PC-9 (cell line): ENCODE results near the gene SHISAL1. TPM values are rescaled to one million over a fixed set of nuclear protein-coding genes. Genes with fewer than 3 reads are reported as not detected.

ENCODE experiments used
- BruUV-seq: library from RNA; stranded (reverse); fragments of 400-500 nt; replicated peaks from 2 replicates; lab custom pipeline; 2021; lab: Mats Ljungman, UMichigan
- CTCF ChIA-PET: fragments of 300-600 bp; sonication (Branson Sonifier 250); formaldehyde crosslinking; loops from one replicate; lab custom pipeline; 2022; ENCODE audit warnings: antibody characterized with exemption; lab: Charles Lee
- POLR2A ChIA-PET: fragments of 300-600 bp; sonication (Branson Sonifier 250); formaldehyde crosslinking; loops from one replicate; lab custom pipeline; 2022; ENCODE audit warnings: antibody characterized with exemption; ENCODE audit not compliant: unreplicated experiment; lab: Charles Lee
- DNase-seq, 2 experiments: peaks; one replicate each; pipeline versions ENCODE4 v3.0.0 to v3.0.0-alpha.2; 2015 to 2022; ENCODE audit warnings: mixed read lengths in 1 of 2
- H2AFZ ChIP-seq: fragments of 200-600 bp; sonication (generic); 2 replicates; pipeline ENCODE4 v1.8.1; 2017; ENCODE audit warnings: antibody characterized with exemption
- H3F3A ChIP-seq: fragments of 200-600 bp; sonication (generic); 2 replicates; pipeline ENCODE4 v1.8.1; 2017; ENCODE audit warnings: antibody characterized with exemption, mild to moderate bottlenecking, low read depth; ENCODE audit not compliant: insufficient read depth
- H3K27ac ChIP-seq: fragments of 200-600 bp; sonication (generic); 2 replicates; pipeline ENCODE4 v1.6.1; 2016; ENCODE audit warnings: mixed run types
- H3K27me3 ChIP-seq: fragments of 200-600 bp; sonication (generic); 2 replicates; pipeline ENCODE4 v1.6.1; 2016; ENCODE audit warnings: low read depth, mixed run types; ENCODE audit not compliant: insufficient read depth
- H3K36me3 ChIP-seq: fragments of 200-600 bp; sonication (generic); 2 replicates; pipeline ENCODE4 v1.6.1; 2016; ENCODE audit warnings: low read depth, mixed run types
- H3K4me1 ChIP-seq: fragments of 200-600 bp; sonication (generic); replicated peaks from 2 replicates; pipeline ENCODE4 v1.6.1; 2016; ENCODE audit warnings: mixed run types; ENCODE audit not compliant: insufficient read depth
- H3K4me2 ChIP-seq: fragments of 200-600 bp; sonication (generic); 2 replicates; pipeline ENCODE4 v1.6.1; 2017; ENCODE audit warnings: mixed run types
- H3K4me3 ChIP-seq: fragments of 200-600 bp; sonication (generic); 2 replicates; pipeline ENCODE4 v1.6.1; 2016; ENCODE audit warnings: mixed run types
- H3K79me2 ChIP-seq: fragments of 200-600 bp; sonication (generic); 2 replicates; pipeline ENCODE4 v1.6.1; 2017; ENCODE audit warnings: low read depth, mixed run types
- H3K9me2 ChIP-seq: fragments of 200-600 bp; sonication (generic); 2 replicates; pipeline ENCODE4 v1.8.1; 2017; ENCODE audit warnings: mild to moderate bottlenecking; ENCODE audit not compliant: insufficient read depth
- H3K9me3 ChIP-seq: fragments of 200-600 bp; sonication (generic); 2 replicates; pipeline ENCODE4 v1.8.1; 2016; ENCODE audit warnings: low read depth; ENCODE audit not compliant: insufficient read depth
- H4K20me1 ChIP-seq: fragments of 200-600 bp; sonication (generic); 2 replicates; pipeline ENCODE4 v1.8.1; 2017; ENCODE audit not compliant: insufficient read depth
- CTCF ChIP-seq: fragments of 200-600 bp; sonication (generic); conservative IDR thresholded peaks from 2 replicates; pipeline ENCODE4 v1.6.1; 2017; ENCODE audit warnings: mixed run types, antibody characterized with exemption, mild to moderate bottlenecking, moderate library complexity
- EZH2 ChIP-seq: fragments of 200-600 bp; sonication (generic); IDR thresholded peaks from 2 replicates; pipeline ENCODE4 v1.8.0; 2017; ENCODE audit warnings: antibody characterized with exemption, low read depth
- intact Hi-C: fragments of 100-400 bp; cut with micrococcal nuclease; formaldehyde crosslinking; loops from one replicate; pipeline ENCODE4 v1.10.0; 2022; ENCODE audit not compliant: unreplicated experiment
- total RNA-seq: library from RNA; stranded (reverse); gene quantifications from 2 replicates; pipeline ENCODE4 v1.2.3, GENCODE V29; 2021

SHISAL1 gene
- total RNA-seq, 1 experiment from 2014 or later, result 0.94 TPM

GRCh38 chr22:44219101-44219870 lies 93.5 kb downstream of the SHISAL1 start:
- ChIA-PET CTCF (no interaction called here), POLR2A (no interaction called here)
- no peaks in the 10 kb centered on the region; the same call in 1 of the 2 replicates for H3F3A ChIP-seq
- intact Hi-C loops, result no loop called here
- H3K27me3 ChIP-seq, result peaks cover 50% of the 10 kb centered on the region
- no peak overlapping the region for H3K4me3 ChIP-seq
- no peaks in the 10 kb centered on the region for H3K9me3 ChIP-seq
- H3K4me1 ChIP-seq, result no peaks in the 10 kb centered on the region
- H4K20me1 ChIP-seq, result no peaks in the 10 kb centered on the region
- no peak for TF ChIP-seq EZH2
- no peak overlapping the region for H3K4me2 ChIP-seq
- H2AFZ ChIP-seq, result no peak overlapping the region
- no peak for DNase-seq
- no peaks in the 10 kb centered on the region for H3K36me3 ChIP-seq
- no peak overlapping the region for H3K27ac ChIP-seq
- no peaks in the 10 kb centered on the region for H3K79me2 ChIP-seq
- no TSS peak for BruUV-seq
- no peaks in the 10 kb centered on the region for H3K9me2 ChIP-seq

- Histone ChIP-seq H3F3A (no peaks in the 10 kb centered on the region; the same call in 1 of the 2 replicates), H3K4me2 (no peak overlapping the region), H3K79me2 (no peaks in the 10 kb centered on the region), H3K27me3 (peaks cover 45% of the 10 kb centered on the region), H3K4me1 (no peaks in the 10 kb centered on the region), H3K27ac (no peak overlapping the region), H3K36me3 (no peaks in the 10 kb centered on the region), H3K4me3 (no peak overlapping the region), H4K20me1 (no peaks in the 10 kb centered on the region), H3K9me3 (no peaks in the 10 kb centered on the region), H3K9me2 (no peaks in the 10 kb centered on the region), H2AFZ (no peak overlapping the region)
- TF ChIP-seq CTCF (no peak), EZH2 (no peak)
- CTCF ChIA-PET, result no interaction called here
- DNase-seq, result no peak
- intact Hi-C loops, result no loop called here
- no TSS peak for BruUV-seq
- POLR2A ChIA-PET, result no interaction called here
These were observed 94.7 kb downstream of the SHISAL1 start for GRCh38 chr22:44218071-44218470.

DNA sequence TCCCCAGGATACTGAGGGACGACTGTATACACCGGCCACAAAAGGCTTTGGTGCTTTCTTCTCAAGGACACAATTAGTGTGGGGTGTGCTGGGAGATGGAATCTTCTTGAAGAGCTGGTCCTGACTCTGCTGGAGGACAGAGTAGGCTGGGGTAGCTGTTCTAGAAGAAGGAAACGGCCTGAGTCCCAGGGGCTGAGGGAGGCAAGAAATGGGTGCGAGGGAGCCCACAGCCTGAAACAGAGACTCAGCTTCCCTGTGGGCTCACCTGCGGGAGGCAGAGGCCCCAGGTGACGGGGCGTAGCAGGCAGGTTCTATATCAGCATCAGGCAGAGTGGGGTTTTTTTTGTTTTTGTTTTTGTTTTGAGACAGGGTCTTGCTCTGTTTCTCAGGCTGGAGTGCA lies 95.4 kb downstream of the SHISAL1 start:
- H3K27ac ChIP-seq, result no peak overlapping the region
- H3K9me2 ChIP-seq, result no peaks in the 10 kb centered on the region
- no peak overlapping the region for H3K4me2 ChIP-seq
- H3K79me2 ChIP-seq, result no peaks in the 10 kb centered on the region
- DNase-seq, result no peak
- no peak overlapping the region for H2AFZ ChIP-seq
- H3K4me1 ChIP-seq, result no peaks in the 10 kb centered on the region
- H4K20me1 ChIP-seq, result no peaks in the 10 kb centered on the region
- no peaks in the 10 kb centered on the region; the same call in 1 of the 2 replicates for H3F3A ChIP-seq
- H3K27me3 ChIP-seq, result peaks cover 42% of the 10 kb centered on the region
- CTCF ChIA-PET, result no interaction called here
- H3K36me3 ChIP-seq, result no peaks in the 10 kb centered on the region
- POLR2A ChIA-PET, result no interaction called here
- TF ChIP-seq EZH2, result no peak
- TF ChIP-seq CTCF, result no peak
- BruUV-seq, result no TSS peak
- intact Hi-C loops, result no loop called here
- no peaks in the 10 kb centered on the region for H3K9me3 ChIP-seq
- H3K4me3 ChIP-seq, result no peak overlapping the region
